Peyer's patch (tissue), 4 donors: ENCODE results near the gene RCCD1. TPM values are rescaled to one million over a fixed set of nuclear protein-coding genes. Genes with fewer than 3 reads are reported as not detected.

Source experiments
- DNase-seq, 3 donors: peaks; one replicate each; pipeline ENCODE4 v3.0.0-alpha.2; 2017 to 2019
- H3K27ac ChIP-seq, 4 donors: fragments of 200-600 bp; sonication (generic); one replicate each; pipeline ENCODE4 v1.5.1; 2016 to 2019
- H3K27me3 ChIP-seq, 2 donors: fragments of 200-600 bp; sonication (generic); one replicate each; pipeline ENCODE4 v1.5.1; 2019
- H3K36me3 ChIP-seq, 3 donors: fragments of 200-600 bp; sonication (generic); one replicate each; pipeline ENCODE4 v1.5.1; 2016 to 2019
- H3K4me1 ChIP-seq, 4 donors: fragments of 200-600 bp; sonication (generic); one replicate each; pipeline ENCODE4 v1.5.1; 2016 to 2019
- H3K4me3 ChIP-seq, 4 donors: fragments of 200-600 bp; sonication (generic); 1 replicate in 3 of 4; 2 replicates in 1 of 4; pipeline ENCODE4 v1.5.1; 2016 to 2019; ENCODE audit warnings: mild to moderate bottlenecking in 1 of 4
- H3K9me3 ChIP-seq, 4 donors: fragments of 200-600 bp; sonication (generic); one replicate each; pipeline ENCODE4 v1.5.1; 2016 to 2019; ENCODE audit warnings: mild to moderate bottlenecking in 1 of 4
- POLR2A ChIP-seq, 2 donors: fragments of 450-650 bp; IDR thresholded peaks; one replicate each; pipeline ENCODE4 v1.5.1; 2017; ENCODE audit warnings: antibody characterized with exemption in 2 of 2, mild to moderate bottlenecking in 2 of 2, moderate library complexity in 2 of 2
- total RNA-seq, 4 donors: library from RNA; depleted of rRNA; stranded (reverse); fragments of >200 nt; gene quantifications; one replicate each; pipeline ENCODE4 v1.1.0, GENCODE V29; 2016
- TF ChIP-seq, protein P1 (sequence below), 6 experiments: fragments of 450-650 bp in 4 of 6; fragments of 200-600 bp in 2 of 6; sonication (generic) in 1 of 6; IDR thresholded peaks; one replicate each; pipeline ENCODE4 v1.5.1; 2017 to 2019; ENCODE audit warnings: antibody characterized with exemption in 6 of 6, mild to moderate bottlenecking in 3 of 6, moderate library complexity in 1 of 6

RCCD1 gene
- total RNA-seq, 4 donors from 2014 or later = 10.2 to 23.1 (median 20.1) TPM

DNA sequence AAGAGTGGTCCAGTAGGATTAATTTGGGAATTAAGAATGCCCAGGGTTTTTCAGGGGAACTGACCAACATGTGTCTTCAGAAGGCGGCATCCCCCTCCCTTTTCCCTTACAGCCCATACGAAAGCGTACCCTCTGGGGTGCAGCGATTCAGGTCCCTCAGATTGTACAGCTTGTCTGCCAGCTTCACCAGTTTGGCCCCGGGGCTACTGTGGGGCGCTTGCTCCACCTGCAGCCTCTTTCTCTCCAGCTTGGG, 23.2 kb upstream of the RCCD1 start:
- no peaks in the 10 kb centered on the region for H3K9me3 ChIP-seq
- peak overlapping the region; percentile 60 to 86 (median 76) for H3K4me3 ChIP-seq
- DNase-seq = no peak
- H3K27me3 ChIP-seq = no peaks in the 10 kb centered on the region
- no peaks in the 10 kb centered on the region for H3K36me3 ChIP-seq
- peak overlapping the region; percentile 94 to 97 (median 96) for H3K27ac ChIP-seq
- TF ChIP-seq POLR2A (IDR thresholded peaks at IDR 0.05) = no peak
- TF ChIP-seq, protein P1, sequence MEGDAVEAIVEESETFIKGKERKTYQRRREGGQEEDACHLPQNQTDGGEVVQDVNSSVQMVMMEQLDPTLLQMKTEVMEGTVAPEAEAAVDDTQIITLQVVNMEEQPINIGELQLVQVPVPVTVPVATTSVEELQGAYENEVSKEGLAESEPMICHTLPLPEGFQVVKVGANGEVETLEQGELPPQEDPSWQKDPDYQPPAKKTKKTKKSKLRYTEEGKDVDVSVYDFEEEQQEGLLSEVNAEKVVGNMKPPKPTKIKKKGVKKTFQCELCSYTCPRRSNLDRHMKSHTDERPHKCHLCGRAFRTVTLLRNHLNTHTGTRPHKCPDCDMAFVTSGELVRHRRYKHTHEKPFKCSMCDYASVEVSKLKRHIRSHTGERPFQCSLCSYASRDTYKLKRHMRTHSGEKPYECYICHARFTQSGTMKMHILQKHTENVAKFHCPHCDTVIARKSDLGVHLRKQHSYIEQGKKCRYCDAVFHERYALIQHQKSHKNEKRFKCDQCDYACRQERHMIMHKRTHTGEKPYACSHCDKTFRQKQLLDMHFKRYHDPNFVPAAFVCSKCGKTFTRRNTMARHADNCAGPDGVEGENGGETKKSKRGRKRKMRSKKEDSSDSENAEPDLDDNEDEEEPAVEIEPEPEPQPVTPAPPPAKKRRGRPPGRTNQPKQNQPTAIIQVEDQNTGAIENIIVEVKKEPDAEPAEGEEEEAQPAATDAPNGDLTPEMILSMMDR (IDR thresholded peaks at IDR 0.05) = no peak
- peaks cover 3 to 37% (median 15%) of the 10 kb centered on the region in 4 donors for H3K4me1 ChIP-seq

DNA sequence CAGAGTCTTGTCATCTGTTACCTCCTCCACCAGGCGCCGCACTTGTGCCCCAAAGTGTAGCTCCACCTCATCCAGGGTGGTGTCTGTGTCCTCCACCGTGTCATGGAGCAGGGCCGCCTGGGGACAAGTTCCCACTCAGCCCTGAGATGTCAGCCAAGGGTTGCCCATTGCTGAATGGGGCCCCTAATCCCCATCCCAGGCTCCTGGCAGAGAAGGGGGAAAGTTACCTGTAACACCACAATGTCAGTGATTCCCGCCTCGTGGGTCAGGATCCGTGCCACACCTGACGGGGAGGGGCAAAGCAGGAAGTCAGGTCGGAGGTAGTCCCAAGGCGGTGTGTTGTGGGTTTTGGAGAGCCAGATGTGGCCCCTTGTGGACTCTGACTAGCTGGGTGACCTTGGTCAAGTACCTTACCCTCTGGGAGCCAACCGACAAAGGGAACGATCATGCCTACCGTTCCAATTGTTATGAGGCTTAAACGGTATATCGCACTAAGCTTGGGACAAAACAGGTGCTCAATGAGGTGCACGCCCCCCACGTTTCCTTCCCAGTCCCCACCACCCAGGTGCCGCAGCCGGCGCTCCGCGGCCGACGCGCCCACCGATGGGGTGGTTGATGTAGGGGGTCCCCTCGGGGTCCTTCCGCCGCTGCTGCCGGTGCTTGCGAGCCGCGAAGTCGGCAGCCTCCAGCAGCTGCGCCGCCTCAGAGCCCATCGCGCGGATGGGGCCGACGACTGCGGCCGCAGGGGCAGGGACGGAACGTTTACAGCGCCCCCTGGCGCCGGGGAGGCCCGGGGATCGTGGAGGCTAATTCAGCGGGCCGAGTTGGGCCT, 22.6 kb upstream of the RCCD1 start, which contains the start of gene HDDC3:
Gene HDDC3, minus strand, starts transcription at position 722 of the 832 bp plus-strand sequence. Its CDS starts 9 bp downstream, at position 713.
- no peaks in the 10 kb centered on the region for H3K36me3 ChIP-seq
- TF ChIP-seq, protein P1 (IDR thresholded peaks at IDR 0.05) = peak; percentile 67 to 97 (median 94)
- TF ChIP-seq POLR2A (IDR thresholded peaks at IDR 0.05) = peak; percentile 63 to 90
- no peaks in the 10 kb centered on the region for H3K27me3 ChIP-seq
- peak within 1 kb of the TSS; percentile 60 to 86 (median 76) for H3K4me3 ChIP-seq
- peaks cover 3 to 43% (median 15%) of the 10 kb centered on the region in 4 donors for H3K4me1 ChIP-seq
- H3K27ac ChIP-seq = peak within 1 kb of the TSS; percentile 94 to 97 (median 96)
- H3K9me3 ChIP-seq = no peaks in the 10 kb centered on the region
- peak; percentile 91 to 96 (median 95) for DNase-seq

DNA sequence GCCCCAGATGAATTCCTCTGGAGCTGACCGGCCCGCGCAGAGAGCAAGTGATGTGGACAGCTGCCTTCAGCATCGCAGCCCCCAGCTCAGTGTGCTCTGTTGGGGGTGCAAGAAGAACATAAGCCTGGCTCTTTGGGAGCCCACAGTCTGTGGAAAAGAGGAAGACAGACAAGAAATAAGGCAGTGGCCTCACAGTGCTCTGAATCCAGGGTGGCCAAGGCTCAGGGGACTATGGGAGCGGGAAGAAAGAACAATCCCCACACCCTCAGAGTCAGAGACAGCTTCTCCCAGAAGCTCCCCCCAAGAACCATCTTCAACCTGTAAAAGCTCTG, 22.1 kb upstream of the RCCD1 start:
- peaks cover 0 to 3% (median 0%) of the 10 kb centered on the region in 3 donors for H3K36me3 ChIP-seq
- no peaks in the 10 kb centered on the region for H3K9me3 ChIP-seq
- DNase-seq = no peak
- H3K4me1 ChIP-seq = peaks cover 3 to 44% (median 15%) of the 10 kb centered on the region in 4 donors
- peak overlapping the region; percentile 60 to 86 (median 76) for H3K4me3 ChIP-seq
- TF ChIP-seq, protein P1 (IDR thresholded peaks at IDR 0.05) = no peak
- no peak for TF ChIP-seq POLR2A (IDR thresholded peaks at IDR 0.05)
- H3K27me3 ChIP-seq = no peaks in the 10 kb centered on the region
- H3K27ac ChIP-seq = peak overlapping the region; percentile 94 to 97 (median 96)

DNA sequence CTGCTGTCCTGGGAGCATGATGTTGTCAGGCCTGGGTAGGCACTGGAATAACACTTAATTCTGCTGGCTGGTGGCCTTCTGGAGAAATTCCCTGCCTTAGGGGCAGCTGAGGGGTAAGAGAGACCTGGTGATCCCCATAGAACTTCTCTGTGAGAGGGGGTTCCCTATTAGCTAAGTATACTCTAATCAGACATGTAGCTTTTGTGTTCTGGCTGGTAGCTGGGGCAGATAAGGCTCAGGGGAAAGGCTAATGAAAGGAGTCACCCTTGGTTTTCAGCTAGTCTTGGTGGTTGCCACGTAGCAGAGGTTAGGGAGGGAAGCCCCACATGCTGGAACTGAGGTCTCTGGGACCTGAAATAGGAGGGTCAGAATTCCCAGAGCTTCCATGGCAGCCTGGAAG, 21.4 kb upstream of the RCCD1 start:
- Histone ChIP-seq H3K27me3 (no peaks in the 10 kb centered on the region), H3K9me3 (no peaks in the 10 kb centered on the region), H3K4me1 (peaks cover 3 to 44% (median 15%) of the 10 kb centered on the region in 4 donors), H3K36me3 (peaks cover 0 to 9% (median 0%) of the 10 kb centered on the region in 3 donors), H3K4me3 (no peak overlapping the region), H3K27ac (no peak overlapping the region)
- TF ChIP-seq, protein P1 (IDR thresholded peaks at IDR 0.05) = no peak
- TF ChIP-seq POLR2A (IDR thresholded peaks at IDR 0.05) = no peak
- DNase-seq = no peak

DNA sequence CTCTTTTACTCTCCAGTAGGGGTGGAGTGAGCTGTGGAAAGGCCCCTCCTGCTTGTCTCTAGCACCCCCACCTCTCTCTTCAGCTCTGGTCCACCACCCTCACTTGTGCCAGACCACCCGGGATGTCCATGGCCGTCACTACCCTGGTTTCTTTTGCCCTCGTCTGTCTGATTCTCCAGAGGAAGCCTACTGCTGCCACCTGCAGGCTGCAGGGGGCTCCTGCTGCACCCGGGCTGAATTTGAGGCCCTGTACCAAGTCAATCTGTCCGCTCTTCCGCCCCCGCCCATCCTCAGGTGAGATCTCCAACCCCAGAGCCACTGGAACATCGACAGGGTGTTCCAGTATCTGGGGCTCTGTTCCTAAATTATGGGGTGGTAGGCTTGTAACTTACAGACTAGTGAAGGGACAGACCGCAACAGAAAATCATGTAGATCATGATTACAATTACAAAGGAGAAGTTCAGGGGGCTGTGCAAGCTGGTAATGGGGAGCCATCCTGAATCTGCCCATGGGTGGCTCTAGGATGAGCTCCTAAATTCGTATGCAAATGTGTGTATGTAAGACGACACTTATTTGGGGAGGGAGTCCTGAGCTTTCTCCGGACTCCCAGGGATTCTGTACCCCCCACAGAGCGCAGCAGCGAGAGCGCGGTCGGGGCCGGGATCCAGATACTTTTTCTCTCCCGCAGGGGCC, 20.3 kb upstream of the RCCD1 start:
- Histone ChIP-seq H3K27ac (peak overlapping the region; percentile 82 to 86 (median 84)), H3K9me3 (no peaks in the 10 kb centered on the region), H3K27me3 (no peaks in the 10 kb centered on the region), H3K4me3 (peak overlapping the region; percentile 62 to 88 (median 70)), H3K36me3 (peaks cover 0 to 19% (median 0%) of the 10 kb centered on the region in 3 donors), H3K4me1 (peaks cover 3 to 44% (median 15%) of the 10 kb centered on the region in 4 donors)
- TF ChIP-seq, protein P1 (IDR thresholded peaks at IDR 0.05) = peak; percentile 68 to 90 (median 86)
- no peak for TF ChIP-seq POLR2A (IDR thresholded peaks at IDR 0.05)
- peak; percentile 90 to 97 (median 93) for DNase-seq
